Ectodermal cell (in vitro differentiated cells): ENCODE data around the gene DOCK11.

Experiments used
- H3K27ac ChIP-seq: 2 replicates; pipeline ENCODE4 v1.7.0; 2013; ENCODE audit warnings: mild to moderate bottlenecking, low read depth, low read length; ENCODE audit not compliant: insufficient read depth, poor library complexity, severe bottlenecking
- H3K27me3 ChIP-seq: 2 replicates; pipeline ENCODE4 v1.7.0; 2013; ENCODE audit warnings: mild to moderate bottlenecking, low read length; ENCODE audit not compliant: insufficient read depth, control insufficient read depth, poor library complexity, severe bottlenecking
- H3K36me3 ChIP-seq: one replicate; pipeline ENCODE4 v1.7.0; 2013; ENCODE audit warnings: low read length; ENCODE audit not compliant: control insufficient read depth, insufficient read depth
- H3K4me1 ChIP-seq: one replicate; pipeline ENCODE4 v1.7.0; 2013; ENCODE audit warnings: low read length; ENCODE audit not compliant: control insufficient read depth, insufficient read depth
- H3K4me3 ChIP-seq: 2 replicates; pipeline ENCODE4 v1.7.0; 2013; ENCODE audit warnings: low read depth, low read length, control low read depth; ENCODE audit not compliant: insufficient read depth
- H3K9me3 ChIP-seq: 2 replicates; pipeline ENCODE4 v1.7.0; 2013; ENCODE audit warnings: mild to moderate bottlenecking, low read length, moderate library complexity; ENCODE audit not compliant: control insufficient read depth
- WGBS, 2 experiments: methylation state at CpG; one replicate each; pipeline ENCODE4 v1.1.7; 2013; ENCODE audit warnings: missing lambda C conversion rate in 2 of 2; 5-methylcytosine and 5-hydroxymethylcytosine counted together

DOCK11 gene

DNA sequence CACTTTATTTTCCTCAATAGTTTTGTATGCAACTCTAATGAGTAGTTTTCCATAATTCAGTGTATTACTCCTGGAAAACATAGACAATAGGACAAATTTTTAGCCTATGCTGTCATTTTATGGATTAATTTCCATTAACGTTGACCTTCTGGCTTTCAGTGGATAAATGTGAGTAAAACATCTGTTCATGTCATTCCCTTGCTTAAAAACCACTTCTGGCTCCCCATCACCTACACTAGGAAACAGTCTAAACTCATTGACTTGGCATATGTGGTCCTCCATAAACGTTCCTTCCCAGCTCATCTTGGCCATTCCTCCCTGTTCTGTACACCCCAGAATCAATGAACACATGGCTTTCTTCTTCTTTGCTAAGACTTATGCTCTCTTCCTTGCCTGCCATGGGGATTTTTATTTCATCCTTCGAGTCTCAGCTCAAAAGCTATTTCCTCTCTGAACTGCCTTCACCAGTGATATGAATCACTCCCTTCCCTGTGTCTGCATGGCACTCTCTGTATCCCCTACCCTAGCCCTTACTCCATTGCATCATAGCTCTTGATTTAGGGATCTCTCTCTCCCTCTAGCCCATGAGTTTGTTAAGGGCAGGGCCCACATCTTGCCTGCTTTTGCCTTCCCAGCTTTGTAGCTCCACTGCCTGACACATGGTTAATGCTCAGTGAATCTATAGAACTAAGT lies 34.8 kb downstream of the DOCK11 start:
- H3K27ac ChIP-seq = no peak overlapping the region
- H3K27me3 ChIP-seq = no peaks in the 10 kb centered on the region
- WGBS, 2 experiments = 89 to 91% methylated on average over 3 of the region's 3 CpGs
- H3K36me3 ChIP-seq = no peaks in the 10 kb centered on the region
- H3K4me3 ChIP-seq = no peak overlapping the region
- H3K9me3 ChIP-seq = no peaks in the 10 kb centered on the region
- H3K4me1 ChIP-seq = peaks cover 8% of the 10 kb centered on the region

DNA sequence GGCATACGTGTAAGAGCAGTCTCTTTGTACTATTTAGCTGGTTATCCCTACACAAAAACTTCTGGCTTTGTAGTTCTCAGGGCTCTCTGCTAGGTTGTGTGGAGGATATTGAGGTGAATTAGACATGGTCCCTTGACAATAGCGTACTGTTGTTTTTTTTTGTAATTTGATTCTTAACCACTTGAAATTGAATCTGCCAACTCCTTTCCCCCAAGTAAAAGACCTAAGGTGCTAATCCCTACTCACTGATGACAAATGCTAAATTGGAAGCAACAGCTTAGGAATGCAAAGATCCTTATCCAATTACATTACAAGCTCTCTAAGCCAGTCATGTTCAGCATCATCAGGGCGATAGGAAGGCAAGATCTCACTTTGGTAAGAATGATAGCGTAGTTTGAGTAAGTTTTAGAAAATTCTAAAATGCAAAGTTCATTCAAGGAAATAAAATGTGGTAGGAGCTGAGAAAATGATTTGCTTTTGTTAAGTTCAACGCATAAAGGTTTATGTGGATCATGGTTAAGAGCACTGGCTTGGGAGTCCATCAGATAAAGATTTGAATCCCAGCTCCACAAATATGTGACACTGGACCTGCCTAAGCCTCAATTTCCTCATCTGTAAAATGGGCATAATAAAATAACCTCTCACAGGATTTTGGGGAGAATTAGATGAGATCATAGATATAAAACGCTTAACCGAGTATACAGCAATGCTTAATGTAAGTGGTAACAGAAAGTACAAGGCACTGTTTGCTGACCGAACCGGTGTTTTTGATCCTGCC lies 39.3 kb downstream of the DOCK11 start:
- peaks cover 8% of the 10 kb centered on the region for H3K4me1 ChIP-seq
- WGBS, 2 experiments = 66 to 82% methylated on average over 7 to 9 of the region's 9 CpGs
- no peaks in the 10 kb centered on the region for H3K27me3 ChIP-seq
- H3K9me3 ChIP-seq = no peaks in the 10 kb centered on the region
- peak overlapping the region; percentile 77 for H3K27ac ChIP-seq
- no peak overlapping the region for H3K4me3 ChIP-seq
- no peaks in the 10 kb centered on the region for H3K36me3 ChIP-seq

GRCh38 chrX:118536204-118536603 lies 40.6 kb downstream of the DOCK11 start:
- Histone ChIP-seq H3K27me3 (no peaks in the 10 kb centered on the region), H3K9me3 (no peaks in the 10 kb centered on the region), H3K36me3 (no peaks in the 10 kb centered on the region), H3K4me3 (no peak overlapping the region), H3K4me1 (peaks cover 8% of the 10 kb centered on the region), H3K27ac (no peak overlapping the region)
- WGBS, 2 experiments = 94 to 100% methylated on average over 2 of the region's 2 CpGs

DNA sequence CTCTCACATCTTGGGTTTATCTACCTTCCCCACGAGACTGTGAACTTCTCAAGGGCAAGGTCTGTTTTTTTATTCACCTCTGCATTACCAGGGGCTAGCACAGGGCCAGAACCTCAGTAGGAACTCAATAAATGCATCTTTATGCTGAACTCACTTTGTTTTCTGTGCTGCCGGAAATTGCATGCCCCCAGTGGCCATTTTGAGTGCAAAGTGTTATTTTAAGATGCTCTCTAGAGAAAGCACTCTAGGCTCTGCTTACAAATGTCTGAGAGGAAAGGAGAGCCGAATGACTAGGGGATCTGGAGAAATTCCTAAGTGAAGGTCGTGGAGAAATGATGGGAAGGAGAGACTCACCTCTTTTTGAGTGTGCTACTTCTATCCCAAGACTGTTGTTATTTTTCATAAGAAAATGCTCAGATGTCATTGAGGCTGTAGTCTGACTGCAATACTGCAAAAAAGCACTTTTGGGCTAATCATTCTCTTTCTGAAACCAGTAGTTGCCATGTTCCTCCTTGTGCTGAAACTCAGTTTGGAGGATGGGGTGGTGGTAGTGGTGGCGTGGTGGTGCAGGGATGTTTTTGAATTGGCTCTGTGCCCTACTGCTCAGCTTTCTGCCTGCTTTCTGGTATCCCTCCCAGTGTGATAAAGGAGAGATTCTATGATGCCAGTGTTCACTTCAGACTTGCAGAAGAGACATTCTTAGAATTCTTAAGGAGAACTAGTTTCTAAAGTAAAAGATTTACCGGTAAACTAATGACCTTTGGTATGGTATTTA lies 41.3 kb downstream of the DOCK11 start:
- Histone ChIP-seq H3K27ac (no peak overlapping the region), H3K36me3 (no peaks in the 10 kb centered on the region), H3K9me3 (no peaks in the 10 kb centered on the region), H3K4me1 (peaks cover 8% of the 10 kb centered on the region), H3K27me3 (no peaks in the 10 kb centered on the region), H3K4me3 (no peak overlapping the region)
- WGBS, 2 experiments = 40 to 48% methylated on average over 5 to 6 of the region's 6 CpGs

DNA sequence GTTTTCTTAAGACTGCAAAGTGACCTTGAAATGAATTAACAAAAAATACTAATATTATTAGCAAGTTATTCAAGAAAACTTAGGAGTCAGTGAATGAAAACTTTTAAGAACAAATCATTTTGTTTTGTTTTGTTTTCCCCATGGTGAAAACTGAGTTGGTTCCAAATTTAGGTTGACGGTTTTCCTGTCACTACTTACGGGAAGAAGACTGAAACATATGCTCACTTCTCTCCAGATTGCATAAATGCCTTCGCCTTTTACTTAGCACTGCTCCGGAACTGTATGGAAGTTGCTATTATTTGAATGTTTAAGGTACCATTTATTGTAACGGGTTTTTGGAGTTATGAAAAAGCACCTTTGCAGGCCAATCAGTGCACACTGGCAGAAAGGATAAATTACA lies 42.8 kb downstream of the DOCK11 start:
- WGBS, 2 experiments = 95 to 98% methylated on average over 3 to 5 of the region's 5 CpGs
- Histone ChIP-seq H3K4me3 (no peak overlapping the region), H3K27me3 (no peaks in the 10 kb centered on the region), H3K9me3 (no peaks in the 10 kb centered on the region), H3K27ac (no peak overlapping the region), H3K36me3 (no peaks in the 10 kb centered on the region), H3K4me1 (peaks cover 8% of the 10 kb centered on the region)

- no peak overlapping the region for H3K27ac ChIP-seq
- H3K4me1 ChIP-seq = peaks cover under 1% of the 10 kb centered on the region
- no peaks in the 10 kb centered on the region for H3K27me3 ChIP-seq
- WGBS, 2 experiments = 97 to 100% methylated on average over 2 to 3 of the region's 4 CpGs
- H3K9me3 ChIP-seq = no peaks in the 10 kb centered on the region
- H3K4me3 ChIP-seq = no peak overlapping the region
- H3K36me3 ChIP-seq = no peaks in the 10 kb centered on the region
These were observed 44.7 kb downstream of the DOCK11 start for GRCh38 chrX:118540342-118540741.

DNA sequence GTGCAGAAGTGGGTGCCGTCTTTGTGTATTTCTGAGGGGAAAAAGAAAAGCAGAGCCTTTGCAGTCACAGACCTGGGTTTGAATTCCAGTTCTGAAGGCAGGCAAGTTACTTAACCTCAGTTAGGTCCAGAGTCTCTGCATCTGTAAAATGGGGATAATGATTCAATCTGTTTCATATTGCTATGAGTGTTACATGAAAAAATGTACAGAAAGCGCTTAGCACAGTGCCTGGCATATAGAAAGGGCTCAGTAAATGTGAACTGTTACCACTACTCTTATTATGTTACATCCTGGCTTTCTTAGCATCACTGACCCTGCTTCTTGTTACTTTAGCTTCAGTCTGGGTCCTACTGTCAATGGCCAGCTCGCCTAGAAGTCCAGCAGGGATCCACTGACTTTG lies 45.9 kb downstream of the DOCK11 start:
- Histone ChIP-seq H3K27me3 (no peaks in the 10 kb centered on the region), H3K9me3 (no peaks in the 10 kb centered on the region), H3K27ac (no peak overlapping the region), H3K4me3 (no peak overlapping the region), H3K4me1 (no peaks in the 10 kb centered on the region), H3K36me3 (no peaks in the 10 kb centered on the region)
- WGBS, 2 experiments = 88 to 94% methylated on average over 3 of the region's 3 CpGs

GRCh38 chrX:118545510-118545909 lies 49.9 kb downstream of the DOCK11 start:
- no peaks in the 10 kb centered on the region for H3K9me3 ChIP-seq
- no peaks in the 10 kb centered on the region for H3K36me3 ChIP-seq
- H3K27ac ChIP-seq = no peak overlapping the region
- H3K4me1 ChIP-seq = no peaks in the 10 kb centered on the region
- no peaks in the 10 kb centered on the region for H3K27me3 ChIP-seq
- no peak overlapping the region for H3K4me3 ChIP-seq
- 93% methylated on average over 3 to 5 of the region's 5 CpGs for WGBS, 2 experiments

- Histone ChIP-seq H3K4me3 (no peak overlapping the region), H3K9me3 (no peaks in the 10 kb centered on the region), H3K27me3 (no peaks in the 10 kb centered on the region), H3K36me3 (no peaks in the 10 kb centered on the region), H3K4me1 (no peaks in the 10 kb centered on the region), H3K27ac (no peak overlapping the region)
- 92 to 95% methylated on average over 3 of the region's 3 CpGs for WGBS, 2 experiments
These were observed 53.2 kb downstream of the DOCK11 start for GRCh38 chrX:118548841-118549240.

- Histone ChIP-seq H3K27ac (no peak overlapping the region), H3K36me3 (no peaks in the 10 kb centered on the region), H3K4me3 (no peak overlapping the region), H3K27me3 (no peaks in the 10 kb centered on the region), H3K4me1 (no peaks in the 10 kb centered on the region), H3K9me3 (no peaks in the 10 kb centered on the region)
- WGBS, 2 experiments = 91 to 96% methylated on average over 2 of the region's 2 CpGs
These were observed 55.2 kb downstream of the DOCK11 start for GRCh38 chrX:118550792-118551191.
